T-helper 17 cell (primary cell): ENCODE results near the gene KRTAP1-1. TPM values are rescaled to one million over a fixed set of nuclear protein-coding genes. Genes with fewer than 3 reads are reported as not detected.
"Not testable (repeated sequence)": the region's sequence is repeated elsewhere in the genome, so short reads cannot be mapped to it uniquely, and the experiment has no call there.

Source experiments
- ATAC-seq: fragments of 150-1000 bp; cut with Tn5 transposase; 2 replicates; pipeline ENCODE4 v1.10.0; 2021; ENCODE audit warnings: mild to moderate bottlenecking, moderate library complexity
- DNase-seq, 3 donors: peaks; one replicate each; pipeline versions ENCODE4 v3.0.0 to v3.0.0-alpha.2; 2020 to 2021
- H3K9me3 ChIP-seq: one replicate; pipeline ENCODE4 v1.7.0; 2013; ENCODE audit warnings: low read length, mild to moderate bottlenecking; ENCODE audit not compliant: control insufficient read depth, poor library complexity, severe bottlenecking
- H3K27ac Mint-ChIP-seq: one replicate; pipeline ENCODE4 v1.8.0; 2022; ENCODE audit warnings: mild to moderate bottlenecking, moderate library complexity, mixed read lengths
- H3K27me3 Mint-ChIP-seq: one replicate; pipeline ENCODE4 v1.8.0; 2022; ENCODE audit warnings: mixed read lengths
- H3K36me3 Mint-ChIP-seq: one replicate; pipeline ENCODE4 v1.8.0; 2022; ENCODE audit warnings: low read depth, mixed read lengths
- H3K4me1 Mint-ChIP-seq: one replicate; pipeline ENCODE4 v1.8.0; 2022; ENCODE audit warnings: mild to moderate bottlenecking, mixed read lengths
- H3K4me3 Mint-ChIP-seq: one replicate; pipeline ENCODE4 v1.8.0; 2022; ENCODE audit warnings: mild to moderate bottlenecking, moderate library complexity, mixed read lengths
- total RNA-seq, 4 donors: library from RNA in 2 of 4; stranded (reverse) in 2 of 4; gene quantifications; one replicate each; pipeline ENCODE4 v1.2.3 and lab custom pipeline; 2022 to 2026

The KRTAP1-1 gene
- total RNA-seq, 2 donors from 2014 or later = not detected

GRCh38 chr17:41015454-41015853 is 25.8 kb downstream of the KRTAP1-1 start:
- Mint-ChIP-seq H3K36me3 (no peaks in the 10 kb centered on the region), H3K27ac (no peak overlapping the region), H3K4me3 (no peak overlapping the region), H3K27me3 (peaks cover 28% of the 10 kb centered on the region), H3K4me1 (no peaks in the 10 kb centered on the region)
- H3K9me3 ChIP-seq = no peaks in the 10 kb centered on the region
- ATAC-seq (no peak), DNase-seq (no peak)

- H3K27ac Mint-ChIP-seq = no peak overlapping the region
Observed at GRCh38 chr17:41013606-41014005, 27.6 kb downstream of the KRTAP1-1 start.

DNA sequence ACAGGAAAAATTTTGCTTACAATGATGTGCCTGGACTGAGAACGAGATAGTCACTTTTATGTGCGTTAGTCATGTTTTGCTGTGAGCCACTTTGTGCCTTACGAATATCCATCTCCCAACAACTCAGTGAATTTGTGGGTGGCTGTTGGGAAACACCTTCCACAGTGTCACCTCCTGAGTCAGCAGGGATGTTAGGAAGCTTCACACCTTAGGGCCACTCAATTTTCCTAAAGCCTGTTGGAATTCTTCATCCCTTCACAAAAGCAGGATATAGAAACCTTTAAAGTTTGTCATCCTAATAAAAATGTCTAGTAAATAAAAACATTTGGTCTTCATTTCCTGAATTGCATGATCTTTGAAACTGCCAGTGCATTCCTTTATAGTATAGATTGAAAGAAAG is 28.1 kb downstream of the KRTAP1-1 start:
- H3K4me3 Mint-ChIP-seq = no peak overlapping the region
- peaks cover 36% of the 10 kb centered on the region for H3K27me3 Mint-ChIP-seq
- no peaks in the 10 kb centered on the region for H3K36me3 Mint-ChIP-seq
- H3K9me3 ChIP-seq = no peaks in the 10 kb centered on the region
- DNase-seq (no peak), ATAC-seq (no peak)
- H3K27ac Mint-ChIP-seq = no peak overlapping the region
- no peaks in the 10 kb centered on the region for H3K4me1 Mint-ChIP-seq

More at GRCh38 chr17:41013606-41014005, 27.6 kb downstream of the KRTAP1-1 start:
- H3K4me1 Mint-ChIP-seq = no peaks in the 10 kb centered on the region
- DNase-seq = no peak
- peaks cover 32% of the 10 kb centered on the region for H3K27me3 Mint-ChIP-seq
- no peaks in the 10 kb centered on the region for H3K36me3 Mint-ChIP-seq
- H3K4me3 Mint-ChIP-seq = no peak overlapping the region
- H3K9me3 ChIP-seq = no peaks in the 10 kb centered on the region
- ATAC-seq = no peak

GRCh38 chr17:41012326-41013120 is 28.7 kb downstream of the KRTAP1-1 start:
- H3K9me3 ChIP-seq = no peaks in the 10 kb centered on the region
- H3K27ac Mint-ChIP-seq = no peak overlapping the region
- H3K27me3 Mint-ChIP-seq = peaks cover 32% of the 10 kb centered on the region
- no peaks in the 10 kb centered on the region for H3K36me3 Mint-ChIP-seq
- no peak overlapping the region for H3K4me3 Mint-ChIP-seq
- no peaks in the 10 kb centered on the region for H3K4me1 Mint-ChIP-seq
- DNase-seq = no peak
- ATAC-seq = no peak

DNA sequence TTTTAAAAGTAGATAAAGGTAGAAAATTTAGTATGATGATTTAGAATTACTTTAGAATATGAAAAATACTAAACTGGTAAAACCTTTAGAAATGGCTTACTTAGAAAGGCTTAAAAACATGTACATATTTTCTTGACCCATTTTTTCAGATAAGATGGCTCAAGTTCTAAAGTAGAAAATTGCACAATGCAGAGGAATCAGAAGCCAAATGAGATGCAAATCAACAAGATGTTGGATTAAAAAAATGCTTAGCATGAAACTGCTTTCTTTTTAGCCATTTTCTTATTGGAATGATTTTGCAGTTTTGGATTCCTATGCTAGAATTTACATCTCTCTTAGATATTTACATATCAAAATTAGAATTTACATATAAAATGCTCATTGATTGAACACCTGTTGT is 30.8 kb downstream of the KRTAP1-1 start:
- DNase-seq (no peak), ATAC-seq (no peak)
- Mint-ChIP-seq H3K27ac (no peak overlapping the region), H3K27me3 (peaks cover 17% of the 10 kb centered on the region), H3K4me1 (no peaks in the 10 kb centered on the region), H3K36me3 (no peaks in the 10 kb centered on the region), H3K4me3 (no peak overlapping the region)
- H3K9me3 ChIP-seq = no peaks in the 10 kb centered on the region

DNA sequence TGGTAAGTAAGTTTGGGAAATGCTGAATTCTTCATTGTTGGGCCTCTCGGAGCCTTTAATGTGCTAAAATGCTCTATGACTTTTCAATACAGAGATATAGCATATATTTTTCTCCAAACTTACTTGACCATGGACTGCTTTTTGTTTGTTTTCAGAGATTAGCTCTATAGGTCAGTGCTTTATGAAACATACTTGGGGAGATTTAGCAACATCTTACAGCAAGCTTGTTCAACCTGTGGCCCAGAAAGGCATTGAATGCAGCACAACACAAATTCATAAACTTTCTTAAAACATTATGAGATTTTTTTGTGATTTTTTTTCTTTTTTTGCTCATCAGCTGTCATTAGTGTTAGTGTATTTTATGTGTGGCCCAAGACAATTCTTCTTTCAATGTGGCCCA is 31.3 kb downstream of the KRTAP1-1 start:
- ATAC-seq = no peak
- Mint-ChIP-seq H3K27me3 (peaks cover 12% of the 10 kb centered on the region), H3K27ac (no peak overlapping the region), H3K36me3 (no peaks in the 10 kb centered on the region), H3K4me3 (no peak overlapping the region), H3K4me1 (no peaks in the 10 kb centered on the region)
- no peak for DNase-seq
- H3K9me3 ChIP-seq = no peaks in the 10 kb centered on the region

- H3K9me3 ChIP-seq = no peaks in the 10 kb centered on the region
- Mint-ChIP-seq H3K36me3 (no peaks in the 10 kb centered on the region), H3K4me3 (no peak overlapping the region), H3K27ac (no peak overlapping the region), H3K4me1 (no peaks in the 10 kb centered on the region), H3K27me3 (peaks cover 11% of the 10 kb centered on the region)
- DNase-seq = no peak
- no peak for ATAC-seq
Observed at GRCh38 chr17:41009301-41009760, 31.9 kb downstream of the KRTAP1-1 start.

- Mint-ChIP-seq H3K27me3 (peaks cover 16% of the 10 kb centered on the region), H3K4me3 (no peak within 1 kb of the TSS), H3K36me3 (no peaks in the 10 kb centered on the region), H3K27ac (peak within 1 kb of the TSS; percentile 61), H3K4me1 (no peaks in the 10 kb centered on the region)
- ATAC-seq (no peak), DNase-seq (no peak)
- no peaks in the 10 kb centered on the region for H3K9me3 ChIP-seq
Observed at GRCh38 chr17:41008811-41009210, 32.4 kb downstream of the KRTAP1-1 start, which contains the start of gene KRTAP3-1. Gene KRTAP3-1 (minus strand): TSS chr17:41009128. CDS start chr17:41009074, 54 bp downstream.

- H3K27ac Mint-ChIP-seq = no peak overlapping the region
- DNase-seq (no peak), ATAC-seq (no peak)
- no peaks in the 10 kb centered on the region for H3K36me3 Mint-ChIP-seq
- no peak overlapping the region for H3K4me3 Mint-ChIP-seq
- no peaks in the 10 kb centered on the region for H3K9me3 ChIP-seq
- peaks cover 45% of the 10 kb centered on the region for H3K27me3 Mint-ChIP-seq
- no peaks in the 10 kb centered on the region for H3K4me1 Mint-ChIP-seq
Observed at GRCh38 chr17:41004397-41004796, 36.9 kb downstream of the KRTAP1-1 start.

GRCh38 chr17:41003926-41004325 is 37.3 kb downstream of the KRTAP1-1 start:
- H3K4me3 Mint-ChIP-seq = no peak overlapping the region
- no peaks in the 10 kb centered on the region for H3K36me3 Mint-ChIP-seq
- no peaks in the 10 kb centered on the region for H3K9me3 ChIP-seq
- ATAC-seq (no peak), DNase-seq (no peak)
- no peak overlapping the region for H3K27ac Mint-ChIP-seq
- H3K27me3 Mint-ChIP-seq = peaks cover 49% of the 10 kb centered on the region
- H3K4me1 Mint-ChIP-seq = no peaks in the 10 kb centered on the region

GRCh38 chr17:41002814-41003213 is 38.4 kb downstream of the KRTAP1-1 start:
- no peaks in the 10 kb centered on the region for H3K9me3 ChIP-seq
- DNase-seq (no peak), ATAC-seq (no peak)
- Mint-ChIP-seq H3K27me3 (peaks cover 50% of the 10 kb centered on the region), H3K27ac (no peak overlapping the region), H3K36me3 (peaks cover 3% of the 10 kb centered on the region), H3K4me3 (no peak overlapping the region), H3K4me1 (no peaks in the 10 kb centered on the region)

DNA sequence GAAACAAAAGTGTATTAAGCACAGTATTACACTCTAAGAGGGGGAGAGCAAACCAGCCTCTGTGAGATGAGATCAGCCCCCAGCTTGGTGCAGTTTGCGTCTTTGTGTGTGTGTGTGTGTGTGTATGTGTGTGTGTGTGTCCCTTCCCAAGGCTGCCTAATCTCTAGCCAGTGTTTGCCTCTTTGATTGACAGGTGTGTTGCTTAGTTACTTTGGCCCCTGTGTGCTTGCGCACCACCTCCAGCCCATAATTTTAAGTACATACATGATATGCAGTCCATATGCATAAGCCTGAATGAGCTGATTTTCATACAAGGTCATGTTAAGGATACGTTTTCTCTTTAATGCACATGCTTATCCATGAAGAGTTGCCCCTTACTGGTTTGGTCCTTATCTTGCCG is 39.5 kb downstream of the KRTAP1-1 start:
- H3K27ac Mint-ChIP-seq = no peak overlapping the region
- no peaks in the 10 kb centered on the region for H3K4me1 Mint-ChIP-seq
- peaks cover 60% of the 10 kb centered on the region for H3K27me3 Mint-ChIP-seq
- H3K9me3 ChIP-seq = no peaks in the 10 kb centered on the region
- ATAC-seq (no peak), DNase-seq (no peak)
- H3K36me3 Mint-ChIP-seq = peaks cover 8% of the 10 kb centered on the region
- H3K4me3 Mint-ChIP-seq = no peak overlapping the region

- not testable (repeated sequence) for H3K27ac Mint-ChIP-seq, H3K36me3 Mint-ChIP-seq, H3K4me1 Mint-ChIP-seq, H3K4me3 Mint-ChIP-seq, DNase-seq, H3K9me3 ChIP-seq, ATAC-seq
- H3K27me3 Mint-ChIP-seq = peaks cover 70% of the 10 kb centered on the region
Observed at GRCh38 chr17:40999563-40999962, 41.7 kb downstream of the KRTAP1-1 start, which contains the start of gene KRTAP3-2. Gene KRTAP3-2 (minus strand): TSS chr17:40999906. CDS start chr17:40999853, 53 bp downstream.

DNA sequence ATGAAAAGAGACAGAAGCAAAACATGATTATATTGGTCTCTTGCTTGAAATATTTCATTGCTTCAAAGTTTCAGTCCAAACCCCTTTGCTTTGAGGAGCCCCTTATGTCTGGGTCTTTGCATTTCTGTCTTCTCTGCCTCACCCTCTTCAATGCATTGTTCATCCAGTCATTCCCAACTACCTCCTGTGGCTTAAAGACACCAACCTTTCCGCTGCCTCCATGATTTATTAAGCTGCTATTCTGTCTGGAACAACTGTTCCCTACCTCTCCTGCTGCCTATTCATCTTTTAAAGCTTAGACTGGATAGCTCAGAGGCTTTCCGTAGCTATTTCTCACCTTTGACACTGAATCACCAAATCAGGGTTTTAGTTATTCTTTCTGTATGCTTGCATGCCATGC is 43.9 kb downstream of the KRTAP1-1 start:
- no peaks in the 10 kb centered on the region for H3K4me1 Mint-ChIP-seq
- peaks cover 8% of the 10 kb centered on the region for H3K36me3 Mint-ChIP-seq
- H3K27ac Mint-ChIP-seq = no peak overlapping the region
- no peak for DNase-seq
- no peaks in the 10 kb centered on the region for H3K9me3 ChIP-seq
- no peak overlapping the region for H3K4me3 Mint-ChIP-seq
- peaks cover 73% of the 10 kb centered on the region for H3K27me3 Mint-ChIP-seq
- no peak for ATAC-seq
